GM19438 (cell line): ENCODE results near the gene NMS.

Experiments
- ATAC-seq: cut with Tn5 transposase; IDR thresholded peaks from one replicate; pipeline ENCODE4 v1.9.1; 2021; ENCODE audit warnings: low read depth; ENCODE audit not compliant: unreplicated experiment

The NMS gene

DNA sequence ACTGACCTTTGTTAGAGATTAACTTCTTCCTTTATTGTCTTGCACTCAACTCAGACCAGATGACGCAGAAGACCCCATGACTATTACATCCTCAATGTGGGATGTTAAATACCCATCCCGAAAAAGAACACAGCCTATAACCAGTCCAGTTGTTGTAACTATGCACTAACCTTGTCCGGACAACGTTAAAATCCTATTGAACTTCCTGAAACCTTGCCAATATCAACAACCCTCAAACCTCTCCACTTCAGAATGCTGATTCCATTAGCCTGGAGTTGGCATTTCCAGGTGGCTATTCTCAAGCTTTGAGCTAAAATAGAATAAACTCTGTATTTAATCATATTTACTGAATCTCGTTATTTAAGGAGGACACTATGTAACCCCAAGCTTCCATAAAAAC is 13.6 kb downstream of the NMS start:
- no peak for ATAC-seq

GRCh38 chr2:100484390-100484789 is 14.1 kb downstream of the NMS start:
- no peak for ATAC-seq

DNA sequence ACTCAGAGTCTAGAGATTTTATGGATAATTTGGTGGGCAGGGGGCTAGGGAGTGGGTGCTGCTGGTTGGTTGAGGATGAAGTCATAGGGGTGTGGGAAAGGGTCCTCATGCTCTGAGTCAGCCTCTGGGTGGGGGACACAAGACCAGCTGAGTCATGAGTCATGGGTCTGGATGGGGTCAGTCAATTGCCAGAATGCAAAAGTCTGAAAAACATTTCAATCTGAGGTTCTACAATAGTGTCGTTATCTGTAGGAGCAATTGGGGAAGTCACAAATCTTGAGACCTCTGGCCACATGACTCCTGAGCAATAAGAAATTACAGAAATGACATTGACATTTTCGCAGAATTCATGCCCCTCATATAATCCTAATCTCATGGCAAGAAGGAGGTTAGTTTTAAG is 15.1 kb downstream of the NMS start:
- ATAC-seq: no peak

- ATAC-seq: no peak
These were observed 24.4 kb downstream of the NMS start for GRCh38 chr2:100494712-100495111.

GRCh38 chr2:100502782-100503181 is 32.5 kb downstream of the NMS start:
- no peak for ATAC-seq

DNA sequence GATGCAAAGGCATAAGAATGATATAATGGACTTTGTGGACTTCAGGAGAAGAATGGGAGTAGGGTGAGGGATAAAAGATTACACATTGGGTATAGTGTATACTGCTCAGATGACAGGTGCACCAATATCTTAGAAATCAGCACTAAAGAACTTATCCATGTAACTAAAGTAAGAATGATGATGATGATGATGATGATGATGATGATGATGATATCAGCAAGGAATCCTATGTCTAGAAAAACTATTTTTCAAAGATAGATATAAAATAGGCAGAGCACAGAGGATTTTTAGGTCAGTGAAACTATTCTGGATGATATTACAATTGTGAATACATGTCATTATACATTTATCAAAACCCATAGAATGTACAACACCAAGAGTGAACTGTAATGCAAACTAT is 34.3 kb downstream of the NMS start:
- no peak for ATAC-seq

GRCh38 chr2:100509066-100509465 is 38.8 kb downstream of the NMS start:
- ATAC-seq: no peak

DNA sequence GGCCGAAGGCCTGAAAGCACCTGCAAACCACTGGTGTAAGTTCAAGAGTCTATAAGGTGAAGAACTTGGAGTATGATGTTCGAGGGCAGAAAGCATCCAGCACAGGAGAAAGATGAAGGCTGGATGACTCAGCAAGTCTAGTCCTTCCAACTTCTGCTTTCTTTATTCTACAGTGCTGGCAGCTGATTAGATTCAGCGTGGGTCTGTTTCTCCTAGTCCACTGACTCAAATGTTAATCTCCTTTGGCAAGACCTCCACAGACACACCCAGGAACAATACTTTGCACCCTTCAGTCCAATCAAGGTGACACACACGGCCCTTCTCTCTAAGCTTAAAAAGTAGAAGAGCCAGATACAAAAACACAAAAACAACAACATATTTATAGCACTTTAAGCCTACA is 43.4 kb downstream of the NMS start:
- ATAC-seq: no peak

DNA sequence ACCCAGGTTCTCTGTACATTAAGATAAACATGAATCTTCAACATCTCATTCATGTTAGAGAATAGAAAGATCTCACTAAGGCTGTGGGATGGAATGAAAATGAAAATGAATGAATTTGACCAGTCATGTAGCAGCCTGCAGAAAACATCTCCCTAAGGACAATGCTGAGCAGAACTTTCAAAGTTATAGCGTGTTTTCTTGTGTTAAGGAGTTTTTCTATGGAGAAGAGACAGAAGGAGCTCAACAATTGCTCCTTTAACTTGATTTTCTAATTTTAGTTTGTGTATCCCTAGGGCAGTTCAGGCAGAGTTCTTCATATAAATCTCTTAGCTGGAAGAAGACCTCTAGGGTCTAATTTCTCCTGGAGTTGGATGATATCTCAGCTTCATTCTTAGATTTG is 47.3 kb downstream of the NMS start:
- no peak for ATAC-seq

- ATAC-seq: no peak
These were observed 48.5 kb downstream of the NMS start for GRCh38 chr2:100518801-100519200.

DNA sequence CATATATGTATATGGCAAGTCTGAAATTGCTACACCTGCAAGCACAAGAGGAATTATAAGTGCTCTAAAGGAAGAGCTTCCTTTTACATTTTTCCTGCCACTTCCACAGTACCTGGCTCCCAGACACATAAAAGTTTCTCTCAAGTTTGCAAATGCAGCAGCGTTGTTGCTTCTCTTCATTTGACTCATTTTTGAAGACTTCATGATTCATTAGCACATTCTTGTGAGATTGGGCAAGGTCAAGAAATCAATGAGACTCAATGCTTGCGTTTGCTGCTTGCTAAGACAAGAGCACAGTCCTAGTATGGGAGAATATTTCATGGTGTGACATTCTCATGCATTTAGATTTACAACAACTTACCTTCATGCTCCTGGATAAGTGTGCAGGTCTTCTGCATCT is 49.9 kb downstream of the NMS start:
- no peak for ATAC-seq

DNA sequence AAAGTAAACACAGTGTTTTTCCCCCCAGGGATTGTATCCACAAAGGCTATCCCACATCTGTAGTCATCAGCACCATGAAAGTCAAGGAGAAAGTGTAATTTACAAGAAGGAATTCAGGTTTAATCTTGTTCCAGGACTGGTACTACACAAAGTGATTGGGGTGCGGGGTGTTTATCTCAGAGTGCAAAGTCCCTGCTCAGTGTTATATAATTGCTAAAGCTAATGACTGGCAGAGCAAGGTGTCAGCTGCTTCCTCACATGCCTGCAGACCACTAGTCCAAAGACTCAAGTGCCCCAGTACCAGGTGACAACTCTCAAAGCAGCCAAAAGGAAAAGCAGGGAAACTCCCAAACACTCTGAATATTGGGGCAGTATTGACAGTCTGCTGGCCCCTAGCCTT is 52.1 kb downstream of the NMS start:
- no peak for ATAC-seq

- no peak for ATAC-seq
These were observed 54.0 kb downstream of the NMS start for GRCh38 chr2:100524331-100524730.

DNA sequence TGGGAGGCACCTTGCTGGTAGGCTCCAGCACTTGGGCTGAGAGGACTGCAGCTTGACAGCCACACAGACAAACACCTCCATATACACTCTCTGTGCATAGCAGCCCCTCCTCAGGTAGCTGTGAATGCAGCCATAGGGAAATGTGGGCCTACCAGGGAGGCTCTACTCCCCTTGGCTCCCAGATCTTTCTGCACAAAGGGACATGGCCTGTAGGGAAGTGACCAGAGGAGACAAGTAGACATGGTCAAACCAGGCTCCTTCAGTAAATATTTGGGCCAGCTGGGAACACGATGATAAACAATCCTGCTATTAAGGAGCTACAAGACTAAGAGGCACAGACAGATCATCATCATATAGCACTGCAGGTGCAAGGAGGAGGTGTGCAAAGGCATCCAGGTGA is 56.6 kb downstream of the NMS start:
- ATAC-seq: no peak

- no peak for ATAC-seq
These were observed 57.2 kb downstream of the NMS start for GRCh38 chr2:100527440-100528015.

- no peak for ATAC-seq
These were observed 58.9 kb downstream of the NMS start for GRCh38 chr2:100529176-100529575.

- no peak for ATAC-seq
These were observed 59.6 kb downstream of the NMS start for GRCh38 chr2:100529900-100530299.
